HG03060 (cell line): ENCODE measurements around the gene SQSTM1.

Experiments used
- ATAC-seq: cut with Tn5 transposase; IDR thresholded peaks from one replicate; pipeline ENCODE4 v1.9.1; 2021; ENCODE audit warnings: low read depth, moderate number of reproducible peaks; ENCODE audit not compliant: unreplicated experiment

SQSTM1 gene

DNA sequence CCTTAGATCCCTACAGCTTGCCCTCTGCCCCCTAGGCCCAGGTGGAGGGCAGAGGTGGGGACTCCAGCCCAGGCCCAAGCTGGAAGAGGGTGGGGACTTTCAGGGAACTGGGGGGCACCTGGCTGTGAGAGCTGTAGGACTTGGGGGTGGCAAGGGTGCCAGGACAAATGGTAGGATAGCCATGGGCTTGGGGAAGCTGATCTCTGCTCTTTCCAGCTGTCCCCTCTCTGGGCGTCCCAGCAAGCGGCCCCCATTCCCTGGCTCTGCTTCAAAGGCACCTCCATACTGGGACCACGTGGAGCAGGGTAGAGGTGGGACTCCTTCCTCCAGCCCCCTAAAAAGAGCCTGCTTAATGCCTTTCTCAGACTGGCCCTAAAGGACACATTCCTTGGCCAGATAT, 26.5 kb upstream of the SQSTM1 start:
- ATAC-seq, result no peak

GRCh38 chr5:179794575-179794974, 26.1 kb upstream of the SQSTM1 start:
- ATAC-seq, result no peak

- ATAC-seq, result no peak
These were observed 25.4 kb upstream of the SQSTM1 start for GRCh38 chr5:179795049-179795862.

DNA sequence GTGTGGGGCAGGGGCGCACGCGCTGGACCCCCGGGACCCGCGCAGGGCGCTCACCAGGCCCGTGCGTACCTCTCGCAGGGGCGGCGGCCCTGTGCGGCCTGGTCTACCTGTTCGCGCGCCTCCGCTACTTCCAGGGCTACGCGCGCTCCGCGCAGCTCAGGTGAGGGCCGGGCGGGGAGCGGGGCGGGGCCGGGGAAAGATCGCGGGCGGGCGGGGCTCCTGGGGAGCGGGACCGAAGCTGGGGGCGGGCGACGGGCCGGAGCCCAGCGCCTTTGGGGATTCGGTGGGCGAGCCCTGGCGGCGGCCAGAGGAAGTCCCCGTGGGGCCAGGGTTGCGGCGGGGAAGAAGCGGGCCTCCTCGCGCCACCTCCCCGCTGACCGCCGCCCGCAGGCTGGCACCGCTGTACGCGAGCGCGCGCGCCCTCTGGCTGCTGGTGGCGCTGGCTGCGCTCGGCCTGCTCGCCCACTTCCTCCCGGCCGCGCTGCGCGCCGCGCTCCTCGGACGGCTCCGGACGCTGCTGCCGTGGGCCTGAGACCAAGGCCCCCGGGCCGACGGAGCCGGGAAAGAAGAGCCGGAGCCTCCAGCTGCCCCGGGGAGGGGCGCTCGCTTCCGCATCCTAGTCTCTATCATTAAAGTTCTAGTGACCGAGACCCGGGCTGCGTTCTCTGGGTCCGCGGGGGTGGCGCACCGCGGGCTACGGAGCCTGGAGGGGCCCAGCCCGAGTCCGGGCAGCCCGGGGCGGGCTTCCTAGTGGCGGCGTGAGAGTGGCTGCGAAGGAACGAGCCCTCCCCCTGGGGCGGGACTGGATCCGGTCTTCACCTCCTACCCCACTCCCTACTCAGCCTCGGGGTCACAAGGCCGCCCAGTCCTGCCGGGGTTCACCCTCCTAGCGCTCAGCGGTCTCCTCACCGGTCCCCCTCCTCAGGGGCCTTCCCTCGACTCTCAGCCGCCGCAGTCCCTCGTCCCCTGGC, 24.6 kb upstream of the SQSTM1 start:
- ATAC-seq, result peak; percentile 53

DNA sequence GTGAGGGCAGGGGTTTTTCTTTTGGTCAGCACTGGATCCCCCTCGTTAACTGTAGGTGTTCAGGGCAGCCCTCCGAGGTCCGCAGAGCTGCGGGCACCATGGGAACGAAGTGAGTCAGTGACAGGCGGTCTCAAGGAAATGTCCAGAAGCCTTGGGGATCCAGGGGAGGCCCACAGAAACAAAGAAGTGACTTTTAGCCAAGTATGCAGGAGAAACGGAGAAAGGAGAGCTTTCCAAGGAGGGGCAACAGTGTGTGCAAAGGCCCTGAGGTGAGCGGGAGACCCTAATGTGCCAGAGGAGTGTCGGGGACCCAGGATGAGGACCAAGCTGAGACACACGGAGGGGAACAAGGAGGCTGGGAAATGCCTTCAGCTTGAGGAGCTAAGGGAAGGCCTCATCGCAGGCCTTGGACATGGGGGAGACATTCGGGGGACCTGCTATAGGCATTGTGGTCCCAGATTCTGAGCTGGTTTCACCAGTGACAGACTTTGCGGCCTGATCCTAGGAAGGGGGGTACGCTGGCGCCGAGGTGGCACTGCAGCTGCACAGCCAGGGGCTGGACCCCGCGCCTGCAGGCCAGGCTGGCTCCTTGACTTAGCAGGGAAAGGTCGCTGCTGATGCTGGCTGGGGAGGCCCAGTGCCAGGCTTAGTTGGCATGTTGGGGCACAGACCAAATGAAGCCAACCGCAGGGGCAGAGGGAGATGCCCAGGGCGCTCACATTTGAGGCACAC, 23.7 kb upstream of the SQSTM1 start:
- ATAC-seq, result no peak

DNA sequence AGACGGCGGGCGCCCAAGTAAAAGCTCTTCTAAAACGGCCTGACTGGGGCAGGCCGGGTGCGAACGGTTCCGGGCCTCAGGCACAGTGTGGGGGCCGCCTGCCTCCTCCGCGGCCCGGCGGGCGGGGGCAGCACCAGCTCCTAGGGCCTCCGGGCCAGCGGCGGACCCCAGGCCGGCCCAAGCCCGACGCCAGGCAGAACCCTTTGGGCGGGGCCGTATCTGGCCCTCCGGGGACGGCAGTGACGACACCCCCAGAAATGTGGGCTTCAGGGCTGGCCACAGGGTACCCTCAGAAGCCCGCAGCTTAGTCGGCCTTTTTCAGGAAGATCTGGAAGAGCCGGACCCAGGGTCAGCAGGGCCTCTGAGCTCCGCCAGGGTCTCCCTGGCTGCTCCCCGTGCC, 23.0 kb upstream of the SQSTM1 start:
- no peak for ATAC-seq

GRCh38 chr5:179798144-179798770, 22.4 kb upstream of the SQSTM1 start:
- ATAC-seq, result no peak

DNA sequence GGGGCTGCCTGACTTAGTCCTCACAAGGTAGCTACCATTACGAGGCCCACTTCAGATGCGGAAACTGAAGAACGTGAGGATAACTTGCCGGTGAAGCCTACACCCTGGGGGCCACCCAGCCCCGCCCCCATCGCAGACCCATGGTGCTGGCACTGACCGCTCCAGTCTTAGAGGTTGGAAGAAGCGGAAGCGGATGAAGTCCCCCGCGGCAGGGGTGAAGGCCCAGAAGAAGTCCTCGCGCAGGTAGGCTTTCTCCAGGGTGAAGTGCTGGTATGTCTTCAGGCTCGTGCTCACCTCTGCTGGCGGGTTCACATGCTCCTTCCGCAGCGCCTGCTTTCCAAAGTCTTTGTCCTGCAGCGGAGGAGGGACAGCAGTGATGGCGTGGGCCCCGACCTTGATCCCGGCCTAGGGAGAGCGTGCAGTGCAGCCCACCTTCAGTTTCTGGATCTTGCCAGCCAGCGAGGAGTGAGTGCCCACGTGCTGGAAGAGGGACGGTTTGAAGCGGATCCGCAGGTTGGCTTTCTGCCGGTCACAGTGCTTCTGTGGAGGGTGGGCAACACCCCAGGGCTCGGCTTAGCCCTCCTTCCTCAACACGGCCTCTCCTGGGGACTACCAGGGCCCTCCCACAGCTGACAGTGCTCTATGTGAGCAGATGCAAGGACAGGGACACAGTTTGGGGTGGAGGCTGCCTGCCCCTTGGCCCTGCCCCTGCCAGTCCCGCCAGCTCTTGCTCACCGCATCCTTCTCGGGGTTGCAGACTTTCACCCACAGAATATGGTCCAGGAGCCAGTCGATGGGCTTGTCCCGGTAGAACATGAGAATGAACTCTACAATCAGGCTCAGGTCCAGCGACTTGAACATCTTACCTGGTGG, 21.7 kb upstream of the SQSTM1 start:
- ATAC-seq, result no peak

DNA sequence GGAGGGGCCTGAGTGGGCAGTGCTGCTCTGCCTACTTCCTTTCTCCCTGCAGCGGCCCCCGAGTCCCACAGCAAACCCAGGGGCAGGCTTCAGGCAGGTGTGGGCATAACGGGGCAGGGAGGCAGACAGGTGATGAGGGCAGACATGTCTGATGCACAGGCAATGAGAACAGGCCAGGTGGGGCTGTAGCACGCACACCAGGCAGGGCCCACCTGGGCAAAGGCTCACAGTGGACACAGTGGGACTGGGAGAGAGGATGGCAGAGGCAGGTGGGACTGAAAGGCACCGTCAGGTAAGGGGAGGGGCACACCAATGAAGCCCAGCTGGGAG, 21.1 kb upstream of the SQSTM1 start:
- ATAC-seq, result no peak

- ATAC-seq, result no peak
These were observed 20.5 kb upstream of the SQSTM1 start for GRCh38 chr5:179800071-179800695.

- no peak for ATAC-seq
These were observed 20.0 kb upstream of the SQSTM1 start for GRCh38 chr5:179800696-179801201.

GRCh38 chr5:179801304-179802206, 19.1 kb upstream of the SQSTM1 start:
- no peak for ATAC-seq

GRCh38 chr5:179802207-179802883, 18.4 kb upstream of the SQSTM1 start:
- ATAC-seq, result no peak

- ATAC-seq, result no peak
These were observed 17.6 kb upstream of the SQSTM1 start for GRCh38 chr5:179802950-179803562.

- no peak for ATAC-seq
These were observed 16.8 kb upstream of the SQSTM1 start for GRCh38 chr5:179803651-179804554.

DNA sequence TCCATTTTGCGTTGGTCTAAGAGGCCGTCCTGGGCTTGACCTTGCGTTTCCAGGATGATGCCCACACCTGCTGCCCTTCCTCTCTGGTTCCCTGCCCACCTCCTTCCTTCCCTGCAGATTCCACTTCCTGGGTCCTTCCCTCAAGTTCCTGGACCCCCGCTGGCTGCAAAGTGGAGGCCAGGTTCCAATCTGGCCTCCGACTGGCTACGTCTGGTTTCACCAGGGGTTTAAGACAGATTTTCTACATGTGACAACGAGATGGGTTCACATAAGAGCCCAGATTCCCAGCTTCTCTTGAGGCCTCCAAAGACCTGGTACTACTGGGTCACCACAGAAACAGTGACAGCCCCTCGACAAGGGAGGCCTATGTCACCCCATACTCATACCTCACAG, 16.2 kb upstream of the SQSTM1 start:
- ATAC-seq, result no peak
